GM18502 (cell line): Measurements from ENCODE around the gene CAPN14.

Experiments used
- ATAC-seq: cut with Tn5 transposase; IDR thresholded peaks from one replicate; pipeline ENCODE4 v1.9.1; 2021; ENCODE audit warnings: mild to moderate bottlenecking; ENCODE audit not compliant: unreplicated experiment, poor library complexity

The CAPN14 gene

DNA sequence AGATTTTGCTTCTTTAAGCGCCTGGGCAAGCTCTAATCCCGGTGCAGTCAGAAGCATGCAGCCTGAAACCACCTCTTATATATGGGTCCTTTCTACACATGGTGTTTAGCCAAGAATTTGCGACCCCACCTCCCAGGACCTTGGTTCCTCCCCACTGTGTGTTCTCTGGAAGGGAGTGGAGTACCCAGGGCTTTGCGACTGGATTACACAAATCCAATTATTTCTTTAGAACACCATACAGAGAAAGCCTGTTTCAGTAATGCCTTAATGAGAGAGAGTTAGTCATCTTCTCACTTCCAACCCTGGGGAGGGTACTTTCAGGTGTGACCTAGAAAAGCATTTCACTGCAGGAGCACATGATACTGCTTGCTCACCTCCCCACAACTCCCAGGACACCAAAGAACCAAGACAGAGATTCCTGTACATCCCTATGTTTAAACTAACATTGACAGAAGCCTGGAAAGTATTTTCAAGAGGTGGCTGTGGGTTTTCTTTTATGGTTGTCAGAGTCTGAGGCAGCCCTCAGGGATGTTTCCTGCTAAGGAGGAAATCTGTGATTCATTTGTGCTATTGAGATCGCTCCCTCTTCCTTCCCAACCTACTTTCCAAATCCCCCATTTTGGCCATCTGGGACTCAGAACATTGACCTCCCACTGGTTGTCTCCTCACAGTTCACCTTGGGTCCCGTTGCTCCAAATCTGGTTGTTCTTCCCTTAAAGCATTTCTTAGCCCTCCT lies at the start of gene CAPN14:
CAPN14 (minus strand) TSS at position 51 of the 736 bp plus-strand sequence. CDS start 12,068 bp downstream, outside the sequence.
- no peak for ATAC-seq

GRCh38 chr2:31266804-31267203 lies 49.5 kb upstream of the CAPN14 start:
- ATAC-seq: no peak

DNA sequence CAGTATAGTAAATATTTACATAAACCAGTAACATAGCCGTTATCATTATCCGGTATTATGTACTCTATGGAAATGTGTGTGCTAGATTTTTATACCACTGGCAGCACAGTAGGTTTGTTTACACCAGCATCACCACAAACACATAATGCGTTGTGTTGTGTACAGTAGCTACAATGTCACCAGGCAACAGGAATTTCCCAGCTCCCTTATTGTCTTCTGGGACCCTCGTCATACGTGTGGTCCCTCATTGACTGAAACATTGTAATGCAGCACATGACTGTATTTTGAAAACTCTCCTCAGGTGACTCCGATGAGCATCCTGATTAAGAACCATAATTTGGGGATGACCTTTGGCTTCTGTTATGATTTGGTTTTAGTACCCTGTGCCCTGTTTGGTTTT lies 47.9 kb upstream of the CAPN14 start:
- no peak for ATAC-seq

DNA sequence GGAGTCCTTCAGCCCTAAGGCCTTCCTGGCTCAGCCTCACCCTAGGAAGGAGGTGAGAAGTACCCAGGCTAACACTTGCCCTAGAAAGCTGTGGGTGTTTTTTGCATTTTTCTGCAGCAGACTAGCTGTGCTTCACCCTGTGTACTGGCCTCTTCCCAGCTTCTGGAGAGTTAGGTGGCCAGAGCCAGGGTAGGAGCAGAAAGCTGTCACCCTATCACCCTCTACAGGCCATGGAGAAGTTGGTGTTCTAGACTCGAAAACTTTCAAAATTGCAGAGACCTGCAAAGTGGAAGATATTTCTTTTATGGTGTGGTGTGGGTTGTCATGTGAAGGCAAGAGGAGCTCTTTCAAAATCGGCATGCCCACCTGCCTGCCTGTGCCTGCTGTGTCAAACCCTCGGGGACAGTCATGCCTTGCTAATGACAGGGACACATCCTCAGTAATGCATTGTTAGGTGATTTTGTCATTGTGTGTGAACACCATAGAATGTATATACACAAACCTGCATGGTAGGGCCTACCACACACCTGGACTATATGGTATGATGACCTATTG lies 46.4 kb upstream of the CAPN14 start:
- no peak for ATAC-seq

- no peak for ATAC-seq
Observed at GRCh38 chr2:31260870-31261269, 43.6 kb upstream of the CAPN14 start.

DNA sequence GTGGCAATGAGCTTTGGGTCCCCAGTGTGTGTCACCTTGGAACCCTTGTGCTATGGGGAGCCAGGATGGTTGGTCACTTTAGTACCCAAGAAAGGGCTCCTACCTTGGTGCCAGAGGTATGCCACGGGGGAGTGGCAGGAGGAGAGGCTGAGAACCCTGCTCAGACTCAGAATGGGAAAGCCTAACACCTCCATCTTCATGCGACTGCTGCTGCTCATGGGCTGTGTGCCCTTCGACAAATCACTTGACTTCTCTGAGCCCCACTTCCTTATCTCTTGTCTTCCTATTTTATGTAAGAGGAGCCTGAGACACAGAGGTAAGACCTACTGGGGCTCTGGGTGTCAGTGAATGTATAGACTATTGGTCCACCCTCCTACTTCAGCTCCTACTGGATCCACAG lies 41.8 kb upstream of the CAPN14 start:
- no peak for ATAC-seq

GRCh38 chr2:31258351-31258750 lies 41.0 kb upstream of the CAPN14 start:
- peak; percentile 52 for ATAC-seq

DNA sequence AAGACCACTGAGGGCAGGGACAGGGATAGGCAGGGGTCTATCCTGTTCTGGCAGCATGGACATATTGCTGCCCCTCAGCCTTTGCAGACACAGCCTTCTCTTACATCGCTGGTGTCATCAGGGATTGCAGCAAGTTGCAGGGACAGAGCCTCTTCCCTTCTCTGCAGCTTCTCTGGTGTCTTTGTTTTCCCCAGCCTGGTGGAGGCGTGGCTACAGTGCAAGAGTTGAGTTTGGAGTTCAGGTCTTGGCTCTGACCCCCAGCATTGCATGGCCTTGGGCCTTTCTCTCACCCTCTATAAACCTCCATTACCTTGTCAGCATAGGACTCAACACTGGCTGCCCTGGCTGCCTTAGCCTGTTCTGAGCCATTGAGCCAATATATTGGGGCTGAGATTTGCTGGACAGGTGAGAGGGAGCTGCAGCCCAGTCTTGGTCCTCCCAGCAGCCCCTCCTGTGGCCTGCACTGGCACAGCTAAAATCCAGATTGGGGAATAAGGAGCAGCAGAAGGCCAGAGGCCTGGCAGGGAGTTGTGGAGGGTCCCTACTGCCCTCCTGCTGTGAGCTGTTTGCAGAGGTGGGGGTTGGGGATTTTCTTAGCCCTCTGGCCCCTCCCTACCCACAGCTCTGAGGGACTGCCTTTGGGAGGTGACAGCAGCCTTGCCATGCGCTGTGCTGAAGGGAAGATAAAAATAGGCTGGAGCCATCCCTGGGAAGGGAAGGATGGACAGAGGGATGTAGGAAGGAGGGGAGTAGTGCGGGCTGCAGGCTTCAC lies 39.5 kb upstream of the CAPN14 start:
- peak; percentile 7 for ATAC-seq

- peak; percentile 66 for ATAC-seq
Observed at GRCh38 chr2:31255911-31256571, 38.7 kb upstream of the CAPN14 start.

DNA sequence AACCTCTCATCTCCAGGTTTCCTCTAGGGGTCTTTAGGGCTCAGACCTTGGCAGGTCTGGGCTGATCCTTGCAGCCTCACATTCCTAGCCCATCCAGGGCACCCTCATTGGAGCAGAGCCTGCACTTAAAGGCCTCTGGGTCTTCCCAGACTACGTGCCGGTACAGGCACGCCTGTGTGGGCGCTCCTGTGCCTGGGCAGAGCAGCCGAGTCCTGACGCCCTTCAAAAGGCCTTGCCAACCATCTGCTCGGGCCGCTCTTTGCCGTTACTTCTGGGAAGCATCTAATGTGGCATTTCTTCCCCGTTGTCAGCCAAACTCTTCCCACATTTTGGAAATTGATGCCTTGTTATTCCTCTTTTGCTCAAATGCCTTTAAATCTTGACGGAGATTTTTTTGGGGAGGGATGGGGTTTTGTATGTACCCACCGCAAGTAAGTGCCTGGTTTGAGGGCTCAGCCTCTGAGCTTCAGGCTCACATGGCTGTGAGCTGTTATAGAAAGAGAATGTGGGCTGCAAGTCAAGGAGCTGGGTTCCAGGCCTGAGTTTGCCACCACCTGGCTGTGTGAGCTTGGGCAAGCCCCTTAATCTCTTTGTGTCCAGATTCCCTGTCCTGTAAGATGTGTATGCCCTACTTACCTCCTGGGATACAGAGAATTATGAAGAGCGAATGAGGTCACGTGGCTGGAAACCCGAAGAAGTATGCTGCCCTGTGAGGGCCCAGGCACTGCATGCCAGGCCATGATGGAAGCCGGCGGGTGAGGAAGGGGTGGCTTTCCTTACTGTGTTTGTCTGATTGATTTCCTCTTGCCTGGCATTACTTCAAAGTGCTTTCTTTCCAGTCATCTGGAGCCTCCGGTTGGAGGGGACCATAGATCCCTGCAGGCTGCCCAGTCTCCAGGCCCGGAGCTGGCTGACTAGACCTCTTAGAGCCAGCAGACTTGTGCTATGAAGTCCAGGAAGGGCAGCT lies 37.2 kb upstream of the CAPN14 start:
- no peak for ATAC-seq

DNA sequence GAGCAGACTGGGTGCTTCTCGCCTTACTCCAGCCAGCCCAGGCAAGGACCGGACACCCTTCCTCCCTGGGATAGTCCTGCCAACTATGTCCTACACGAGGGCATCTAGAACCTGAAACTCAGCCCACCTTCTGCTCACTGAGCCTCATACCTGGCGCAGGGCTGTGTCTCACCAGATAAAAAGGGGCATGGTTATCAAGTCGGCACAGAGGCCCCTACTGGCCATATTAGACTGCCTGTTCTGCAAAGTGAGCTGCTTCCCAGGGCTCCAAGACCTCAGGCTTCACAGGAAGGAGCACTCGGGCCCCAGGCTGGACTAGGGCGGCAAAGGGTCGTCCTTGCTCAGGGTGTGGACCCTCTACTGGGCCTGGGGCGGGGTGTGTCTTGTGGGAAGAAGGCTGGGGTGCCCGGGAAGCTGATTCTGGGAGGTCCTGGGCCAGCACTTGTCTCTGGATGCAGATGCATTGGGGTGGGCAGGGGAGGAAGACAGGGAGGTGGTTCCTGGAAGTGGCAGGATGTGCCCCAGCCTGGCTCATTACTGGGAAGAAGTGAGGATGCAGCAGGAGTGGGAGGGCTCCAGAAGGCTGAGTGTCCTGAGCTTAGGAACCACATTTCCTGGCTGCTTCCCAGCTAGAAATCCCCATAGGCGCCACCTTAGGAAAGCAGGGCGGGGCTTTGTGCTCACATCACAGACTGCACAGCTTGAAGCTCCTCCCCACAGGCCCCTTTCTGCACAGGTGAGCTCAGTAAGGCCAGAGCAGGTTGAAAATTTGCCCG lies 36.2 kb upstream of the CAPN14 start:
- ATAC-seq: no peak

GRCh38 chr2:31251851-31252250 lies 34.5 kb upstream of the CAPN14 start:
- ATAC-seq: no peak

GRCh38 chr2:31251018-31251417 lies 33.7 kb upstream of the CAPN14 start:
- ATAC-seq: no peak

- ATAC-seq: no peak
Observed at GRCh38 chr2:31249009-31249690, 31.8 kb upstream of the CAPN14 start.

- no peak for ATAC-seq
Observed at GRCh38 chr2:31248139-31248538, 30.8 kb upstream of the CAPN14 start.

- ATAC-seq: no peak
Observed at GRCh38 chr2:31247711-31248110, 30.4 kb upstream of the CAPN14 start.

- ATAC-seq: no peak
Observed at GRCh38 chr2:31246184-31246852, 29.0 kb upstream of the CAPN14 start.

DNA sequence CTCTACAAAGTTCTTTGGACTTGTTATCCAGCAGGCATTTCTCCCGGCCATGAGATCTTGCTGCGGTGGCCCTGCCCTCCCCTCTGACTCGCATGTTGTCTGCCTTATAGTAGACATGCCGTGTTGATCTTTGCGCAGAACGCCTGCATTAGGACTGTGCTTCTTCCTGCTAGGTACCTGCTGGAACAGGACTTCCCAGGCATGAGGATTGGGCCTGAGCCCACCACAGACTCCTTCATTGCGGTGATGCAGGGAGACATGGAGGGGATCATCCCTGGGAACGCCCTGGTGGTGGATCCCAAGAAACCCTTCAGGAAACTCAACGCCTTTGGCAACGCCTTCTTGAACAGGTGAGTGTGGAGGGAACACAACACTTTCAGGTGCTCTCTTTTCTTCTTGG lies 26.8 kb upstream of the CAPN14 start:
- no peak for ATAC-seq
